AG04450 (cell line): ENCODE results near the gene ZDHHC12. TPM values are rescaled to one million over a fixed set of nuclear protein-coding genes. Genes with fewer than 3 reads are reported as not detected.

ENCODE experiments used
- CTCF ChIA-PET: fragments of 300-600, 350-600 bp; formaldehyde crosslinking; extraction: SDS; loops from one replicate; lab custom pipeline; 2022; ENCODE audit warnings: antibody characterized with exemption, inconsistent platforms; lab: Charles Lee
- POLR2A ChIA-PET: fragments of 350-600 bp; formaldehyde crosslinking; extraction: SDS; loops from one replicate; lab custom pipeline; 2021; ENCODE audit warnings: antibody characterized with exemption, inconsistent platforms; lab: Yijun Ruan, JAX
- DNase-seq: peaks from one replicate; pipeline ENCODE4 v3.0.0-alpha.2; 2011; ENCODE audit warnings: low read depth, low spot score
- H3K27ac ChIP-seq: one replicate; pipeline ENCODE4 v1.5.1; 2012; ENCODE audit warnings: low read depth, low read length, control low read depth
- H3K27me3 ChIP-seq: one replicate; pipeline ENCODE4 v1.6.0; 2012; ENCODE audit warnings: low read length; ENCODE audit not compliant: control insufficient read depth, insufficient read depth
- H3K4me3 ChIP-seq: 2 replicates; pipeline ENCODE4 v1.5.1; 2011; ENCODE audit warnings: mild to moderate bottlenecking, low read depth, low read length, control low read depth
- H3K9me3 ChIP-seq: 2 replicates; pipeline ENCODE4 v1.5.1; 2012; ENCODE audit warnings: low read length; ENCODE audit not compliant: control insufficient read depth, insufficient read depth
- CTCF ChIP-seq: IDR thresholded peaks from 2 replicates; pipeline ENCODE4 v1.5.1; 2011; ENCODE audit warnings: low read depth, low read length, control low read depth, inconsistent platforms
- polyA plus RNA-seq: library from polyadenylated mRNA; depleted of rRNA; stranded (reverse); fragments of >200 nt; gene quantifications from 2 replicates; pipeline ENCODE4 v1.2.3, GENCODE V29; 2011

ZDHHC12 gene
- polyA plus RNA-seq, 1 experiment: 23.2 TPM

- no peak for DNase-seq
- Histone ChIP-seq H3K9me3 (no peaks in the 10 kb centered on the region), H3K27ac (no peak overlapping the region), H3K4me3 (no peak overlapping the region), H3K27me3 (no peaks in the 10 kb centered on the region)
- CTCF ChIA-PET: interaction anchor here (0.8 to 1.4 kb wide), 2 partner anchors 13 to 18 kb away, joined by 3 to 5 read pairs; partner anchors contain the start of gene PKN3
- no peak for TF ChIP-seq CTCF
- POLR2A ChIA-PET: interaction anchor here (0.6 to 0.9 kb wide), 2 partner anchors 17 to 21 kb away, joined by 3 to 9 read pairs; no protein-coding TSS in a partner anchor
Measured at GRCh38 chr9:128714586-128715435, 9.1 kb downstream of the ZDHHC12 start.

DNA sequence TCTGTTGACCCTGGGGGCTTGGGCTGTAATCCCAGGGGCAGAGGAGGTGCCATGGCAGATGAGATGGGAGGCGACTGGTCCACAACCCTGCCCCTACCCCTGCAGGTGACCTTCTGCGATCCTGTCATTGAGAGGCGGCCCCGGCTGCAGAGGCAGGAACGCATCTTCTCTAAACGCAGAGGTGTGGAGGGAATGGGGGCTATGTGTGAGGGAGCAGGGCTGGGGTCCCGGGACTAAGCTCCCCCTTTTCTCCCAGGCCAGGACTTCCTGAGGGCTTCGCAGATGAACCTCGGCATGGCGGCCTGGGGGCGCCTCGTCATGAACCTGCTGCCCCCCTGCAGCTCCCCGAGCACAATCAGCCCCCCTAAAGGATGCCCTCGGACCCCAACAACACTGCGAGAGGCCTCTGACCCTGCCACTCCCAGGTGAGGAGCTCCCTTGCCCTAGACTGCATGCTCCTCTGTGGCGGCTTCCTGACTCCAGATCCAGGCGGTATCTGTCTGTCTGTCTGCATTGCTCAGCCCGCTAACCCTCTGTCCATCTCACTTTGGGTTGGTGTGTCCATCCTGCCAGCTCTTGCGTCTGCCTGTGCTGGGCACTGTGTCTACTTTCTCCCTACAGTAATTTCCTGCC, 9.9 kb downstream of the ZDHHC12 start:
- no peak overlapping the region for H3K27ac ChIP-seq
- DNase-seq: no peak
- no peak for TF ChIP-seq CTCF
- ChIA-PET CTCF (interaction anchor here (0.8 to 1.4 kb wide), 2 partner anchors 12 to 19 kb away, joined by 3 to 5 read pairs; partner anchors contain the start of gene PKN3), POLR2A (interaction anchor here (0.5 to 0.6 kb wide), 2 partner anchors 10 to 69 kb away, joined by 4 to 6 read pairs; no protein-coding TSS in a partner anchor)
- no peaks in the 10 kb centered on the region for H3K27me3 ChIP-seq
- no peak overlapping the region for H3K4me3 ChIP-seq
- no peaks in the 10 kb centered on the region for H3K9me3 ChIP-seq

DNA sequence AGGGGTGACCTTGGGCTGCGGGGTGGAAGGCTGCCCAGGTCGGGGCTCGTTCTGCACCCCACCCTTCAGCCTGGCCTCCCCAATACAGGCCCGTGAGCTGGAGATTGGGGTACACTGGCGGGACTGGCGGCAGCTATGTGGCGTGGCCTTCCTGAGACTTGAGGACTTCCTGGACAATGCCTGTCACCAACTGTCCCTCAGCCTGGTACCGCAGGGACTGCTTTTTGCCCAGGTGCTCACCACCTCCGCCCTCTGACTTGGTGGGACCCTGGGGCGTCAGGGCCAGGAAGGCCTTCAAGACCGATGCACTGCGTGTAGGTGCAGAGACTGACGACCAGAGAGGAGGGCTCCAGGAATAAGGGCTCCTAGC, 10.5 kb downstream of the ZDHHC12 start:
- ChIA-PET CTCF (no interaction called here), POLR2A (no interaction called here)
- no peak for TF ChIP-seq CTCF
- Histone ChIP-seq H3K4me3 (no peak overlapping the region), H3K27ac (no peak overlapping the region), H3K27me3 (no peaks in the 10 kb centered on the region), H3K9me3 (no peaks in the 10 kb centered on the region)
- DNase-seq: no peak

DNA sequence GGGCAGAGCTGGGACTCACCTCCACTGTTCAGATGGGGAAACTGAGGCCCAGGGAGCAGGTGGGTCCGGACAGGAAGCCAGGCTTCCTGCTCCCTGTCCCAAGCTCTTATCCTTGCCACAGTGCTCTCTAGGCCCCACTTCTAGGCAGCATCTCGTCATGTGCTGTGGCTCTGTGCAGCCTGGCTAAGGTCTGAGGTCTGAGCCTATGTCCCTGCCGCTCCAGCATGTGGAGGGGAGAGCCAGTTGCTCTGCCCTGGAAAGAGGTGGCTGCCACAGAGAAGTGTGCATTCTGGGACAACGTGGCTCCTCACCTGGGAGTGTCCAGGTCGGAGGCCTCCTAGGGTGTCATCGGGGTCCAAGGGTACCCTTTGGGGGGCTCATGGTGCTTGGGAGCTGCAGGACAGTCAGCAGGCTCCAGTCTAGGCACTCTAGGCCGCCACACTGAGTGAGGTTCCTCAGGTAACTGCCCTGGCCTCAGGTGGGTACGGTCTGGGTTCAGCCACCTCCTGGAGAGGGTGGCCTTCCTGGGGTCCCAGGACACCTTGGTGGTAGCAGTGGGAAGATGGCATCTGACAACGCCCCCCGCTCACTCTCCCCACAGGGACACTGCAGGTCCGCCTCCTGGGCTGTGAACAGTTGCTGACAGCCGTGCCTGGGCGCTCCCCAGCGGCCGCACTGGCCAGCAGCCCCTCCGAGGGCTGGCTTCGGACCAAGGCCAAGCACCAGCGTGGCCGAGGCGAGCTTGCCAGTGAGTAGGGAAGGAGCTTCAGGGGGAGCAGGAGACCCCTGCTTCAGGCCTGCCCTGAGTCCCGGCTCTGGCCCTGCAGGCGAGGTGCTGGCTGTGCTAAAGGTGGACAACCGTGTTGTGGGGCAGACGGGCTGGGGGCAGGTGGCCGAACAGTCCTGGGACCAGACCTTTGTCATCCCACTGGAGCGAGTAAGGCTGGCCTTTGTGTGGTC, 11.2 kb downstream of the ZDHHC12 start:
- Histone ChIP-seq H3K27ac (no peak overlapping the region), H3K27me3 (no peaks in the 10 kb centered on the region), H3K9me3 (no peaks in the 10 kb centered on the region), H3K4me3 (no peak overlapping the region)
- ChIA-PET POLR2A (no interaction called here), CTCF (interaction anchor here (1.1 kb wide), 1 partner anchor 11 kb away, joined by 6 read pairs; the partner anchor contains the start of gene PKN3)
- TF ChIP-seq CTCF: no peak
- no peak for DNase-seq
